IMR-90 (cell line): ENCODE data around the gene UST. TPM values are rescaled to one million over a fixed set of nuclear protein-coding genes. Genes with fewer than 3 reads are reported as not detected.

Source experiments
- ATAC-seq: fragments of 200-7000 bp; cut with Tn5 transposase; 2 replicates; pipeline ENCODE4 v1.9.1; 2020; ENCODE audit warnings: low read depth, mild to moderate bottlenecking, moderate library complexity
- BruUV-seq: library from RNA; stranded (reverse); fragments of 400-500 nt; replicated peaks from 2 replicates; lab custom pipeline; 2021; lab: Mats Ljungman, UMichigan
- CTCF ChIA-PET: fragments of 300-600 bp; formaldehyde crosslinking; extraction: SDS; loops from one replicate; lab custom pipeline; 2021; ENCODE audit warnings: antibody characterized with exemption; lab: Yijun Ruan, JAX
- POLR2A ChIA-PET: fragments of 300-600 bp; sonication (Branson Sonifier 250); formaldehyde crosslinking; loops from one replicate; lab custom pipeline; 2022; ENCODE audit warnings: antibody characterized with exemption; ENCODE audit not compliant: unreplicated experiment; lab: Charles Lee
- DNase-seq: peaks from one replicate; pipeline ENCODE4 v3.0.0; 2013
- H2AFZ ChIP-seq: replicated peaks from 2 replicates; pipeline ENCODE3; 2013; ENCODE audit warnings: low read length, mild to moderate bottlenecking; ENCODE audit not compliant: poor library complexity
- H2AK5ac ChIP-seq: 2 replicates; pipeline ENCODE4 v1.6.1; 2013; ENCODE audit warnings: low read depth, low read length, inconsistent platforms
- H2AK9ac ChIP-seq: replicated peaks from 2 replicates; pipeline ENCODE3; 2013; ENCODE audit warnings: mild to moderate bottlenecking, low read depth, low read length, moderate library complexity; ENCODE audit not compliant: poor library complexity
- H2BK120ac ChIP-seq: 2 replicates; pipeline ENCODE4 v1.6.1; 2013; ENCODE audit warnings: low read depth, low read length, inconsistent platforms
- H2BK15ac ChIP-seq: 3 replicates; pipeline ENCODE4 v1.6.1; 2013; ENCODE audit warnings: low read depth, low read length, inconsistent platforms
- H2BK20ac ChIP-seq: 2 replicates; pipeline ENCODE4 v1.6.1; 2013; ENCODE audit warnings: low read depth, mild to moderate bottlenecking, inconsistent platforms, low read length, moderate library complexity
- H2BK5ac ChIP-seq: 2 replicates; pipeline ENCODE4 v1.6.1; 2013; ENCODE audit warnings: mild to moderate bottlenecking, low read depth, low read length, inconsistent platforms; ENCODE audit not compliant: poor library complexity, severe bottlenecking
- H3K14ac ChIP-seq: replicated peaks from 2 replicates; pipeline ENCODE4 v1.6.1; 2013; ENCODE audit warnings: low read depth, low read length, inconsistent platforms
- H3K18ac ChIP-seq: 2 replicates; pipeline ENCODE4 v1.6.1; 2013; ENCODE audit warnings: low read depth, low read length, control low read depth
- H3K23ac ChIP-seq: 2 replicates; pipeline ENCODE4 v1.6.1; 2013; ENCODE audit warnings: low read depth, low read length, inconsistent platforms
- H3K27ac ChIP-seq: 2 replicates; pipeline ENCODE4 v1.5.1; 2013; ENCODE audit warnings: mild to moderate bottlenecking, control low read depth, low read length; ENCODE audit not compliant: insufficient read depth
- H3K27me3 ChIP-seq: 2 replicates; pipeline ENCODE4 v1.6.1; 2013; ENCODE audit warnings: low read length; ENCODE audit not compliant: control insufficient read depth, insufficient read depth
- H3K36me3 ChIP-seq: 2 replicates; pipeline ENCODE4 v1.6.1; 2013; ENCODE audit warnings: low read length, mixed read lengths; ENCODE audit not compliant: control insufficient read depth, insufficient read depth
- H3K4ac ChIP-seq: 2 replicates; pipeline ENCODE4 v1.6.1; 2013; ENCODE audit warnings: low read depth, low read length, inconsistent platforms
- H3K4me1 ChIP-seq: 2 replicates; pipeline ENCODE4 v1.6.1; 2013; ENCODE audit warnings: low read length, mixed read lengths; ENCODE audit not compliant: control insufficient read depth, insufficient read depth
- H3K4me2 ChIP-seq: 2 replicates; pipeline ENCODE4 v1.6.1; 2013; ENCODE audit warnings: low read depth, mild to moderate bottlenecking, control low read depth, low read length, moderate library complexity
- H3K4me3 ChIP-seq: 2 replicates; pipeline ENCODE4 v1.5.1; 2013; ENCODE audit warnings: low read depth, mild to moderate bottlenecking, control low read depth, low read length, moderate library complexity; ENCODE audit not compliant: insufficient read depth
- H3K56ac ChIP-seq: 2 replicates; pipeline ENCODE4 v1.6.1; 2013; ENCODE audit warnings: low read length, inconsistent platforms; ENCODE audit not compliant: insufficient read depth; ENCODE audit errors: extremely low read depth
- H3K79me1 ChIP-seq, 2 experiments: 2 replicates each; pipeline ENCODE4 v1.6.1; 2013; ENCODE audit warnings: low read length in 2 of 2, inconsistent platforms in 1 of 2, low read depth in 1 of 2
- H3K9ac ChIP-seq: 2 replicates; pipeline ENCODE4 v1.6.1; 2013; ENCODE audit warnings: low read depth, low read length, control low read depth
- H3K9me1 ChIP-seq: 2 replicates; pipeline ENCODE4 v1.6.1; 2013; ENCODE audit warnings: low read length, inconsistent platforms; ENCODE audit not compliant: insufficient read depth
- H3K9me3 ChIP-seq: 2 replicates; pipeline ENCODE4 v1.6.1; 2013; ENCODE audit warnings: low read length; ENCODE audit not compliant: control insufficient read depth, insufficient read depth
- H4K20me1 ChIP-seq: 2 replicates; pipeline ENCODE4 v1.6.1; 2013; ENCODE audit warnings: low read length, inconsistent platforms; ENCODE audit not compliant: insufficient read depth
- H4K5ac ChIP-seq: 2 replicates; pipeline ENCODE4 v1.6.1; 2013; ENCODE audit warnings: mild to moderate bottlenecking, low read depth, low read length, control low read depth
- H4K8ac ChIP-seq, 2 experiments: 2 replicates each; pipeline ENCODE4 v1.6.1; 2013; ENCODE audit warnings: low read depth in 2 of 2, low read length in 2 of 2, control low read depth in 1 of 2, inconsistent platforms in 1 of 2
- H4K91ac ChIP-seq: 2 replicates; pipeline ENCODE4 v1.6.1; 2013; ENCODE audit warnings: low read depth, low read length, inconsistent platforms; ENCODE audit not compliant: insufficient read depth
- CTCF ChIP-seq: conservative IDR thresholded peaks from 2 replicates; pipeline ENCODE4 v1.5.1; 2012; ENCODE audit warnings: mild to moderate bottlenecking, low read depth, low read length, improper control_type of control experiment
- FOS ChIP-seq: fragments of 150-350 bp; IDR thresholded peaks from 2 replicates; pipeline ENCODE4 v1.6.1; 2016; ENCODE audit warnings: low read depth, low read length
- MAZ ChIP-seq: IDR thresholded peaks from 2 replicates; pipeline ENCODE4 v1.6.1; 2012; ENCODE audit warnings: low read depth, mild to moderate bottlenecking, low read length, improper control_type of control experiment, moderate library complexity, borderline replicate concordance
- NFE2L2 ChIP-seq: fragments of 150-350 bp; IDR thresholded peaks from 2 replicates; pipeline ENCODE4 v1.6.1; 2016; ENCODE audit warnings: low read depth, mild to moderate bottlenecking, low read length
- WGBS, 2 experiments: methylation state at CpG; one replicate each; pipeline versions ENCODE4 v1.1.5 to v1.1.7; 2013; ENCODE audit warnings: missing lambda C conversion rate in 2 of 2; ENCODE audit not compliant: insufficient read length in 1 of 2; ENCODE audit errors: extremely low coverage in 2 of 2; 5-methylcytosine and 5-hydroxymethylcytosine counted together
- dilution Hi-C: fragments of 300-500 bp; cut with HindIII; formaldehyde crosslinking; loops from one replicate; pipeline ENCODE4 v1.14.3; 2018; ENCODE audit warnings: low sequenced_read_pairs; ENCODE audit not compliant: unreplicated experiment
- in situ Hi-C: fragments of 300-500 bp; cut with MboI; formaldehyde crosslinking; loops from 3 replicates; pipeline ENCODE4 v1.14.3; 2019; ENCODE audit warnings: low sequenced_read_pairs, inconsistent platforms, mixed read lengths
- intact Hi-C: fragments of 100-400 bp; cut with micrococcal nuclease; formaldehyde crosslinking; loops from 2 replicates; pipeline ENCODE4 v1.10.0; 2022
- polyA plus RNA-seq, 3 experiments: library from polyadenylated mRNA; depleted of rRNA; stranded (reverse); fragments of >200 nt; gene quantifications; 2 replicates each; pipeline ENCODE4 v1.2.3, GENCODE V29; 2012; ENCODE audit warnings: low replicate concordance in 1 of 3
- total RNA-seq: library from RNA; depleted of rRNA; stranded (reverse); fragments of >200 nt; gene quantifications from 2 replicates; pipeline ENCODE4 v1.2.3, GENCODE V29; 2012

UST gene
- total and polyA plus RNA-seq, 2 of the 4 experiments (the other 2 are of a cell fraction), result 7.7 to 13.8 TPM

DNA sequence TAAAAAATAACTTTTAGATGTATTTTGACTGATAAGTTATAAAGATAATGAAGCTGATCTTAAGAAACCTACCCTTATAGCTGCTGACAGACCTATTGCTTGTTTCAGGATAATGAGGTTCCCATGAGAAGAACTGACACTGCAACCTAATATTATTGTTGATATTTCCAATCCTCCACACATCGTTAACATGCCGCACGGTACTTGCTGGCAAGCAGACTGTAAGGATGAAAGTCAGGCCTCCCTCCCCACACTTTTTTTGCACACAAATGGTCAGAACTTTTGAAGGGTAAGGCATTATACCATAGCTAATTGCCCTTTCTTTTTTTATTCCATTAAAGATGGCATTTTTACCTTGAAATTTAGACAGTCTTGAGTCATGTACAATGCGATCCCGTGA lies 210.9 kb downstream of the UST start:
- no TSS peak for BruUV-seq
- H3K18ac ChIP-seq, result no peak overlapping the region
- H4K5ac ChIP-seq, result no peak overlapping the region
- H3K27ac ChIP-seq, result no peak overlapping the region
- H4K8ac ChIP-seq, result no peak overlapping the region
- H3K9me3 ChIP-seq, result no peaks in the 10 kb centered on the region
- no peak overlapping the region for H2BK120ac ChIP-seq
- H2BK15ac ChIP-seq, result no peak overlapping the region
- no peak overlapping the region for H2BK20ac ChIP-seq
- no peaks in the 10 kb centered on the region for H3K79me1 ChIP-seq
- no peaks in the 10 kb centered on the region; the same call in 1 of the 2 replicates for H3K36me3 ChIP-seq
- intact Hi-C loops, result no loop called here
- no peak overlapping the region for H3K9ac ChIP-seq
- no peaks in the 10 kb centered on the region for H3K27me3 ChIP-seq
- H3K56ac ChIP-seq, result no peak overlapping the region
- CTCF ChIA-PET, result interaction anchor here (0.6 to 1.2 kb wide), 4 partner anchors 11 to 380 kb away, joined by 3 read pairs; no protein-coding TSS in a partner anchor
- H3K4me1 ChIP-seq, result peaks cover 5% of the 10 kb centered on the region
- no peak overlapping the region for H2AK9ac ChIP-seq
- TF ChIP-seq CTCF, result no peak
- no peak for TF ChIP-seq NFE2L2
- no peak for TF ChIP-seq MAZ
- TF ChIP-seq FOS, result no peak
- DNase-seq (no peak), ATAC-seq (no peak)
- H4K91ac ChIP-seq, result no peak overlapping the region
- in situ Hi-C loops, result no loop called here
- no peak overlapping the region for H3K14ac ChIP-seq
- H3K4me2 ChIP-seq, result no peak overlapping the region
- no peak overlapping the region for H2BK5ac ChIP-seq
- H3K4me3 ChIP-seq, result no peak overlapping the region
- POLR2A ChIA-PET, result interaction anchor here (0.6 kb wide), 1 partner anchor 551 kb away, joined by 3 read pairs; no protein-coding TSS in a partner anchor
- H3K23ac ChIP-seq, result no peak overlapping the region
- H2AK5ac ChIP-seq, result no peak overlapping the region
- dilution Hi-C loops, result no loop called here
- H3K4ac ChIP-seq, result no peak overlapping the region
- WGBS, 2 experiments, result 72% methylated on average over 3 of the region's 5 CpGs; no CpG with 5 or more reads in 1 of the 2 experiments
- H2AFZ ChIP-seq, result no peak overlapping the region
- no peaks in the 10 kb centered on the region for H4K20me1 ChIP-seq
- H3K9me1 ChIP-seq, result no peaks in the 10 kb centered on the region
